HG03135 (cell line): ENCODE data around the gene ODF4.
"Not testable (repeated sequence)": the region's sequence is repeated elsewhere in the genome, so short reads cannot be mapped to it uniquely, and the experiment has no call there.

Experiments used
- ATAC-seq: cut with Tn5 transposase; IDR thresholded peaks from one replicate; pipeline ENCODE4 v1.9.1; 2021; ENCODE audit warnings: mild to moderate bottlenecking, moderate library complexity; ENCODE audit not compliant: unreplicated experiment

Gene ODF4

DNA sequence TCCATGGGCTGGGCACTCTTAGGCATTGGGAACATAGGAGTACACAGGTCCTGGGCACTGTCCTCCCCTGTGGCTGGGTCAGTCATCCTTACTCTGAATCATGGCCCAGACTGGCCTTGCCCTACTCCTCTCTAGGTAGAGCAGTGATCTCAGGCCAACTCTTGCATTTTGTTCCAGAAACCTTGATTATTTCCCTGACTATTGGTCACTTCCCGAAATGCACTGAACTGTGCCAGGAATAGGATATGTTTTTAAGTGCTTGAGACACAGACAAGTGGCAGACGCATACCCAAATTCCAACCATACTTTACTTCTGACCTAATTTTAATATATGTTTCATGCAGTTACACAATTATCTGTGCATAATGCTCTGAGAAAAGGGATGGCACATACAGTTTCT is 26.6 kb downstream of the ODF4 start:
- ATAC-seq: no peak

DNA sequence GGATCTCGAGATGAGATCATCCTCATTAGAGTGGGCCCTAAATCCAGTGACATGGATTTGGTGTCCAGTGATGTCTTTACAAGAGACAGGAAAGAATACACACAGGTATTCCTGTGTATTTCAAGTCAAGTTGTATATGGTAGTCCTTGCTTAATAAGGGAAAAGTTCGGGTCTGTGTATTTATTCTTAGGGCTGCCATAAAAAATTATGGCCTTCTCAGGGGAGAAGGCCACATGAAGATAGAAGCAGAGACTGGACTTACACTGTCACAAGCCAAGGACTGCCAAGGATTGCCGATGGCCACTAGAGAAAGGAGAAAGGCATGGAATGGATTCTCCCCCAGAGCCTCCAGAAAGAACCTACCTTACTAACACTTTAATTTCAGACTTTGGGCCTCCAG is 28.6 kb downstream of the ODF4 start:
- no peak for ATAC-seq

DNA sequence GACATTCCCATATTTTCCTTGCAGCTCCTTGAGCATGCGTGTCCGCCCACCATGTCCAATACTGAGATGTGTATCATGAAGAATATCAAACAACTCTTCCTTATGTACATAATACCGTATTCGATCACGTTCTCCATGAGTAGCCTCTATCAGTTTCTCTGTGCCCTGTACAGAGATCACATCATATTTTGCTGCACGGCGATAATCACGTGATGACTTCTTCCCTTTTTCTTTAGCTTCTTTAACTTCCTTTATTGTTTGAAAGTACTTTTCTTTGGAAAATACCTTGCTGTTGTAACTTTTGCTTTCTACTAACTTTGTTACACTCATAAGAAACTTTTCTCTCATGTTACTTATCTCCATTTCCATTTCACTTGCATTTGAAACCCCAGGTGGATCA is 30.3 kb downstream of the ODF4 start:
- ATAC-seq: no peak

DNA sequence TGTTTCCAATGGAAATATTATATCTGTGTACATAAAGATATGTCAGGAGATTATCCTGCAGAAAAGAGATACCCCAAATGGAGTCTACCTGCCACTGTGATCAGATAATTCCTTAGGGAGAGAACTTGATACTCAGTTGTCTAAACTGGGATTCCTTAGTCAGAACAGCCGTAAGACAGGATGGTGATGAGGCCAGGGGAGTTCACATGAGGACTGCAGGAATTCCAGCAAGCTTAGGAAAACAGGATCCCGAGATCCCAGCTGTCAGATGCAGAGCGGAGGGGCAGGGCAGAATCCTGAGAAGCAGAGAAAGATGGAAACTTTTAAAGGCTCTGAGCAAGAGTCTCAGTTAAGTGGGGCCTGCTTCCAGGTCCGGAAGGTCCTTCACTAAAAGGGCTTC is 32.1 kb downstream of the ODF4 start:
- no peak for ATAC-seq

DNA sequence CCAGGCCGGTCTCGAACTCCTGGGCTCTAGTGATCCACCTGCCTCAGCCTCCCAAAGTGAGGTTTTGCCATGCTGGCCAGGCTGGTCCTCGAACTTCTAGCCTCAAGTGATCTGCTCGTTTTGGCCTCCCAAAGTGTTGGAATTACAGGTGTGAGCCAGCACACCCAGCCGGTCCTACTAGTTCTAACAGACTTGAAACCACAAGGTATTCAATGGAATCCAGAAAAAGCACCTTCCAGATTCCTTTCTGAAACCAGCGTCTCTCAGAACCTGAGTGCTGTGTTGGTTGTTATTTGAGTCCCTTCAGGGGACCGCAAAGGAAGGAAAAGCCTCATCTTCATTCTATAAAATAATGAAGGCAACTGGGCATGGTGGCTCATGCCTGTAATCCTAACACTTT is 32.8 kb downstream of the ODF4 start:
- ATAC-seq: no peak

DNA sequence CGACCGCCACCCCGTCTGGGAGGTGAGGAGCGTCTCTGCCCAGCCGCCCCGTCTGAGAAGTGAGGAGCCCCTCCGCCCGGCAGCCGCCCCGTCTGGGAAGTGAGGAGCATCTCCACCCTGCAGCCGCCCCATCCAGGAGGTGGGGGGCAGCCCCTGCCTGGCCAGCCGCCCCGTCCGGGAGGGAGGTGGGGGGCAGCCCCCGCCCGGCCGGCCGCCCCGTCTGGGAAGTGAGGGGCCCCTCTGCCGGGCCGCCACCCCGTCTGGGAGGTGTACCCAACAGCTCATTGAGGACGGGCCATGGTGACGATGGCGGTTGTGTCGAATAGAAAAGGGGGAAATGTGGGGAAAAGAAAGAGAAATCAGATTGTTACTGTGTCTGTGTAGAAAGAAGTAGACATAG is 34.2 kb downstream of the ODF4 start:
- not testable (repeated sequence) for ATAC-seq

DNA sequence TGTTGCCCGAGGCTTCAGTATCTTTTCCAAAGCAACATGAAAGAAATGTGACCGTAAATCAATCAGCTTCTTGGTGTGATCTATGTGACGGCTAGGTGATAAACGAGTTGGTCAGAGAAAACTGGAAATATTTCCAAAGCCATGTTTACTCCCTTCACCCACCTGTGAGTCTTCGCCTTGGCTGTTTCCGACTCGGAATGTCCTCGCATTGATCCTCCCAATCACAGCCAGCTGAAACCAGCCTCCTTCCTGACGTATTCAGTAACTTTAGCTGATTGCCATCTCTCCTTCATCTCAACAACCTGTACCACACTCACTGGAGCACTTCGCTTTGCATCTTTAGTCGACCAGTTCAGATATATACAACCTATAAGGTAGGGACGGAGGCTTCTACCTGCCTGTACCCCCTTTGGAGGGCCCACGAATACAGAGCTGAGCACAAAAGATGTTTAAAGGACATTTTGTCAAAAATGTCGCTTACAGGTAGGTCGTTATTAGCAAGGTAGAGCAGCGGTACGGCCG is 36.2 kb downstream of the ODF4 start:
- ATAC-seq: no peak

DNA sequence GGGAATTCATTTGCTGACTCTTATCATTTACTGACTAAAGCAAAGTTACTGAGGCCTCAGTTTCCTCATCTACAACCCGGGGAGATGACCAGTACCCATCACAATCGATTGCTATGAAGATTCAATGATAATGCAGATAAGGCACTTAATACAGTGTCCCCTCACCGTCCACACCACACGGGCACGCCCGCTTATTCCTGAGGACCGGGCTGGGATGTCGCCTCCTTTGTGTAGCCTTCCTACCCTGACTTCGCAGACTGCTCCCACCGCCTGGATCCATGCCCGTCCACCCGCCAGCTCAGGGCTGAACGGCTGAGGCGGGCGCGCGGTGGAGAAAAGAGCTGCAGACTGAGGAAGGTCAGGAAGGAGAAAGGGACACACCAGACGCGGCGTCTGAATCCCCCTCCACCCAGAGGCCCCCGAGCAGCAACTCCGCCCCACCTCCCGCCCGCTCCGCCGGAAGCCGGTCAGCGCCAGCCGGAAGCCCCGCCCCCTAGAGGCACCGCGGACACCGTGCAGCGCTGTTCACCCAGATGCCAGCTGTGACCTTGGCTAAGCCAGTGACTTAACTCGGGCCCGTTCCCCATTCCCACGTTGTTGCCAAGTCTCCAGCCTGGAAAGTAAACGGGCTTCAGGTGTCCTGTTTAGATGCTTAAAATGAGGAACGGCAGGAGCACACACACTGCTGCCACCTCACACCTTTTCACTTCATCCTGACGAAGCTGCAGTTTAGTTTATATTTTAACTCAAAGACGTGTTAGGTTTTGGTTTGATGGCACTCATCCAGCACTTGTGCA is 36.8 kb downstream of the ODF4 start, which contains the start of gene KRABD2:
KRABD2 (minus strand) TSS at position 434 of the 797 bp plus-strand sequence.
- peak; percentile 87 for ATAC-seq

DNA sequence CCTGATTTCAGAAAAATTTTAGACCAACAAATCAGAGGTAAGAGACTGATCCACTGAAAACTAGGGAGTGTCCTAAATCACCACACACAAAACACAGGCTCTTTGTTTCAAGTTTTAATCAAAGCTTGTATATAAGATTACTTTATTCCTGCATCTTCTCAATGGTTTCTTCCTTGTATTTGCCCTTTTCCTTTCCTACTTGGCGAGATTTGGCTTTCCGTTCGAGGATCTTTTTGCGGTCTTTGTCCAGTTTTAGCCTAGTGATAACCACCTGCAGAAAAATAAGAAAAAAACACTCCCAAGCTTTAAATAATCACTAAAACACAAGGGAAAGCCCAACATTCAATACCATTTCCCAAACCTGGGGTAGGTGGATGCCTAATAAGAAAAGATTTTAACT is 37.8 kb downstream of the ODF4 start:
- ATAC-seq: no peak

DNA sequence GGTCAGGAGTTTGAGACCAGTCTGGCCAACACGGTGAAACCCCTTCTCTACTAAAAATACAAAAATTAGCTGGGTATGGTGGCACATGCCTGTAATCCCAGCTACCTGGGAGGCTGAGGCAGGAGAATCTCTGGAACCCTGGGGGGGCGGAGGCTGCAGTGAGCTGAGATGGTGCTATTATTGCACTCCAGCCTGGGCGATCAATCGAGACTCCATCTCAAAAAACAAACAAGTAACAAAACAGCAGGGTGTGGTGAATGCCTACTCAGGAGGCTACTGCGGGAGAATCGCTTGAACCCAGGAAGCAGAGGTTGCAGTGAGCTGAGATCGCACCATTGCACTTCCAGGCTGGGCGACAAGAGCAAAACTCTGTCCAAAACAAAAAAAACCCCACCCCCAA is 38.5 kb downstream of the ODF4 start:
- ATAC-seq: not testable (repeated sequence)

DNA sequence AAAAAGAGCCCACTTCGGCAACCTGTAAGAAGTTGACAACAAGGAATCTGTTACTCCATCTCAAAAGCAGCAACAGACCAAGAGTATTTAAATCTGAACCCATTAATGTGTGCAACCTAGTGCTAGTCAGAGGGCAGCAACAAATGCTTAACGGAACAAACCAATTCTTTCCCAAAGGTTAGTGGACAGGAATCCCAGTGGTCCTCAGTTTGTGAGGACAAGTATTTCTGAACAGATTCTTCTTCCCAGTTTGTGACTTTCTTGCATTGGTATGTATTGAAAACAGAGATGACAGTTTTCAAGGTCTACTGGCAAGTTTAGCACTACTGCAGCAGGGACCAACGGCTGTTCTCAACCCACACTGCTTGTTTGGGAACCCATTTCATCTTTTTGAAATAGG is 40.4 kb downstream of the ODF4 start:
- no peak for ATAC-seq

DNA sequence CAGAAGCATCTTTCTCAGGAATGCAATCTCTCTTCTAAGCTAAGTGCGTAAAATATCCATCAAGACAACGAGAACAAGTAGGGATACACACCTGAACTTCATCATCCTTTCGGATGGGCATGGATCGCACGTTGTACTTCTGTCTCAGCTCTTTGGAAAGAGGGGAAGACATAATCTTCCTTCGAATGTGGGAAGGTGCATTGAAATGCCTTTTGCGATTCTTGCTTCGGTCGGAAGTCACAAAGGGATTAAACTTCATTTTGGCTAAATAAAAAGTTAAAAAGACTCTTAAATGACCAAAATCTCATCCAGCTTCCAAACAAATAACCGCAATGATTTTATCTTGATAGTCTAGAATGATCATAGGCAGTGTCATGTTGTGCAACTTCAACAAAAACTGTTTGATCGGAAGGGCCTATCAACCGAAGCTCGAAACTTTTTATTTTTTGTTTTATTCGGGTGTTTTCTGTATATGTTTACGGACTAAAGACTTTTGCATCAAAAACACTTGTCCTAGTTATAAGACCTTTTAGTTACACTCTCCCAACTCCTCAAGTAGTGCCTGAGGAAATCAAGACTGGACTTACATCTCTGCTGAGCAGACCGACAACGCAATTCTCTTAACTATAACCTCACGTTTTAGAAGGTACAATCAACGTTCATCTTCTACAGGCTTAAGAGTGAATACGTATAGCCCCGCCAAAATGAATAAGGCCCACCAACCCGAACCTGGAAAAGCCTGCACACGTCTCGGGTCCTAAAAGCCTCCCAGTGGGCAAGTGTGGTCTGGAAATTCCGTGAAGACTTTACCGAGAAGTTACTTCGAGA is 42.6 kb downstream of the ODF4 start:
- ATAC-seq: no peak

DNA sequence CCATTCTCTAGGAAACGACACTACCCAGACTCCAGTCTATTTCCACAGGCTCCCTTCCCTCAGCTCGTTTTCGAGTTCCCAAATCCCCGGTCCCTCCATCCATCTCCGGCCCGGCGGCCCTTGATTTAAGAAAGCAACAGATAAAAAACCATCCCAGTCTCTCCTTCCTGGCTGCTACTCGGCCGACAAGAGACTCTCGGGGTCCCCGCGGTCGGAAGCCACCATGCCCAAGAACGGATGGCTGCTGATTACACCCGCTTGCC is 43.2 kb downstream of the ODF4 start:
- no peak for ATAC-seq

DNA sequence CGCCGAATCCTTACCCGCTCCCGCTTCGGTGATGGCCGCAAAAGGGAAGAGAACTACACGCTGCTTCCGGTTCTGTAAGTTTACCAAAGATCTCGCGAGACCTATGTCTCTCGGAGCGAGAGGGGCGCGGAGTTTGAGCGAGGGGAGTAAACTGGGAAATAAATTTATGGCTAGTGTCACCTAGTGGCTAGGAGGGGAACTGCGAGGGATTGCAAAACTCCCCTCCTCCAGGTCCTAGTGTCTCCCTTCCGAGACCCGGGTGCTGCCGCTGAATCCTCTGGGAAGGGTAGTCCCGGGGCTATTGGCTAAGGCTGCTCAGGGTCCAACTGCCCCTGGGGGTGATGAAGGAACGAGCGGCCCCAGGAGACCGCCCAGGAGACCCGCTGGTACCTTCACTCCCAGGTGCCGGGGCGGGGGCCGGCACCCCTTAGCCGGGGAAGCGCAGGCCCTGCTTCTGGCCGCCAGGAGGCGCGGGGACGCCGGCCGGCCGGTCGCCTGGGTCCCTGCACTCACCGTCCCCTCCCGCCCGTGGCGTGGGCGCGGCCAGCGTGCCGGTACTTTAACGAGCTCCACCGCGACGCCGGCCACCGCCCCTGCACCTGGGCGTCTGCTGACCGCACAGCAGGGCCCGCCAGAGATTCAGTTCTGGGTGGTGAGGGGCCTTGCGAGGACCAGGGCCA is 43.6 kb downstream of the ODF4 start, which contains the start of gene RPL26:
RPL26 (minus strand) TSS at position 51 of the 680 bp plus-strand sequence. CDS start 883 bp downstream, outside the sequence.
- ATAC-seq: peak; percentile 80

DNA sequence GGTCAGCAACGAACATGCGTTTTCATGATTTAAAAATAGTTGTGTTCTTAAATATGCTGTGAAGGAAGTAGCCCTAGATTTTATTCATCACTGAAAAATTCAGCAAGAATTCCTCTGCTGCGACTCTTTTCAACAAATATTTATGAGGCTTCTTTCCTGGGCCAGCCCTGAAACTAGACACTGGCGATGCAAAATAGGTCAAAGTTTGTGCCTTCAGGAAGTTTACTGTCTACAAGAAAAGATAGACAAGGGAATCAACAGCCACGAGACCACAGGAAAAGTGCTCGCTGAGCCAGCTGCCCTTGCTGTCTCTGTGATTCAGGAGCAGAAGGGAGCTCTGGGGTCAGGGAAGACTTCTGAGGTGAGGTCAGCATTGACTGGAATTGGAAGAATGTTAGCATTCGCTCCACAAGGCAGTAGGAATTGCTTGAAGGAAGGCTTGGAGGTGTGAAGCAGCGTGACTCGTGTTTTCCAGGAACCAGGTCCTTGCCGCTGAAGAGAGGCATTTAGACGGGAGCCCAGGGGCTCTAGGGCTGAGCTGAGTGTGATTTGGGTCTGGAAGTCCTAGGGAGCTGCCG is 45.2 kb downstream of the ODF4 start:
- no peak for ATAC-seq

DNA sequence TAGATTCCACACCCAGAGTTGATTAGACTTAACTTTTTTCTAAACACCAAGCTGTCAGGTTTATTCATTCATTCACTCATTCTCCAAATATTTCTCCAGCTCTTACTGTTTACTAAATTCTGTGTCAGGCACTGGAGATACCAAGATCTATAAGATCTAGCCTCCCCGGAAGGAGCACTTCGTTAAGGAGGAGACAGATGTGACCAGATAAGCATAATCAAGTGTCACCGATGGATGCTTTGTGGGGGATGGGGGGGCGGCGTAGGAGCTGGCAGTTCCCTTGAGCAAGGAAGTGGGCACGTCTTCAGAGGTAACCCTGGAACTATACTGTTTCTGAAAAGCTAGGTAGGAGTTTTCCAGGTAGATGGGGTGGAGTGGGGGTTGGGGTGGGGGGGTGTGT is 47.2 kb downstream of the ODF4 start:
- no peak for ATAC-seq

DNA sequence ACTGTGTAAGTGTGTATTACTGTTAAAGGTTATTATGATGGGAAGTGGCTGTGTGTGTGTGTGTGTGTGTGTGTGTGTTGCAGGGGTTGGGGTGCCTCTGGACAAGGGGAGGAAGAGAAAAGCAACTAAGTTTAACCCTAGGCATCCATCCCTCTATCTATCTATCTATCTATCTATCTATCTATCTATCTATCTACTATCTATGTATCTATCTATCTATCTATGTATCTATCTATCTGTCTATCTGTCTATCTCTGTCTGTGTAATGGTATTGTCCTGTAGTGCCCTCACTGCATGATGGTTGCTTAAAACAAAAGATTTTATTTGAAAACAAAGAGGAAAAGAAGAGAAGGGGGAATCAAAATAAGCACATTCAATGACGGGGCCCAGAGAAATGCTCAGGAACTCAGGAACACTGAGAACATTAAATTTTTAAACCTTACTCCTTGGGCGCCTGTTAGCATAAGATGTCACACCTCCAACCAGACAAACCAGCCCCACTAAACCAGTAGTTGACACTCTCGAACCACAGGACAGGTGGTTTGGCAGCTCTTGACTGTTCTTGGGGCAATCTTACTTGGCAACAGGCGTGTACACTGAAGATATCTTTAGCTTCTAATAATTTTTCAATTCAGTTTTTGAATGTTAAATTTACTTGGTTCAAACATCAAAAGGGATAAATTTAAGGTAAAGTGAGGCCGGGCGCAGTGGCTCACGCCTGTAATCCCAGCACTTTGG is 48.4 kb downstream of the ODF4 start:
- no peak for ATAC-seq

DNA sequence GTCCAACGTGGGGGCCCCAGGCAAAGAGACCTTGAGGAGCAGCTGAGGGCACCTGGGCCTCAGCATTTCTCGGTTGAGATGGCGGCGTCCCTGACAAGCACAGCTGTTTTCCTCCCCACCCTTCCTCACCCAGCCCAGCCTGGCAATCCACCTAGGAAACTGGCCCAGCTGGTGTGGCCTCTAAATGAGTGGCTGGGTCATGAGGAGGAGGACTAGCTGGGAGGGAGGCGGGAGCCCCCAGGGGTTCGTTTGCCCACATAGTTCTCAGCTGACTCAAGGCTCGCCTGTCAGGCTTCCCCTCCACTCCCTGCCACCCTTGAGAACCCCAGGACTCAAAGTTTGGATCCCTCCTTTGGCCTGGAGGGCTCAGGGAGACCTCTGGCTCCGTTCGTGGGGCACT is 52.1 kb downstream of the ODF4 start:
- ATAC-seq: no peak

DNA sequence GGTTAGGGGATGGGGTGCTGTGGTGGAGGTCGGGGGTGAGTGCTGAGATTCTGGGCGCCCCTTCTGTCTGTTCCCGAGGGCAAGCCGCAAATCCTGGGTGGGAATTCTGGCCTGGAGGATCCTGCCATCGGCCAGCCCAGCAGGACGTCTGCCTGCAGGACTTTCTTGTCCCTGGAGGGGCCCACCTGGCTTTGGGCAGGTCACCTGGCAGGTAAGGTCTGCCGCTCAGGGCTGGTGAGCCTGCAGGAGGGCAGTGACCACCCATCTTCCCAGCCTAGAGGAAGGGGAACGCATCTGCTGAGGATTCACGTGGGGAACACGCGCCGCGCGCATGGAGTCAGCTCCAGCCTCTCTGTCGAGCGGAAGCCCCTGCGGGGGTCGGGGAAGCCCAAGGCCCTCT is 52.6 kb downstream of the ODF4 start:
- ATAC-seq: no peak

DNA sequence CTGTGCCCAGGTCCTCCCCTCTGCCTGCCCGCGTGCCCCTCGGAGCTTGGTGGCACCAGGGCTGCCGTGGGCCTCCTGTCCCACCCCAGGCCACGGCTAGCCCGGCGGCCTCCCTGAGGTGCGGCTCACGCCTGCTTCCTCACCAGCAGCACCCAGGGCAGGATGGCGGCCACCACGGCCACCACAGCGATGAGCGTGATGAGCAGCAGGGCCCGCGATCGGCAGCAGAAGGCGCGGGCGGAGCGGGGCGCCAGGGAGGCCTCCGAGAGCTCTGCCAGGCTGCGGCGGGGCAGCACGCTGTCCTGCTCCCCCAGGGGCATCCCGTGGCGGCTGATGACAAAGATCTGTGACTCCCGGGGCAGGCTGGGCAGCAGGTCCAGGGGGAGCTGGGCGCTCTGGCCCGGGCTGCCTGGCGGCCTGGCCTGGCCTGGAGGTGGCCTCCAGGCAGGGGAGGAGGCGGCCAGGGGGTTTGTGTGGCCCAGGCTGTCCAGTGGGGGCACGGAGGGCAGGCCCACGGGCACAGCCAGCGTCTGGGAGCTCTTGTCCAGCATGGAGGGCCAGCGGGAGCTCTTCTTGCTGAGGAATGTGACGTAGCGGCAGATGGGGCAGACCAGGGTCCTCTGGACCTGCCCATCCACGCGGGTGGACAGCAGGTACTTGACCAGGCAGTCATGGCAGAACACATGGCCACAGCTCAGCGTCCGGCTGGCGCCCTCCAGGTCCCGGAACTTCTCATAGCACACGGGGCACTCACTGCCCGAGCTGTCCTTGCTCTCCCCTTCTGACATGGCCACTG is 53.2 kb downstream of the ODF4 start:
- ATAC-seq: no peak
